ENCODE data around the gene BCAS3. TPM values are rescaled to one million over a fixed set of nuclear protein-coding genes. Genes with fewer than 3 reads are reported as not detected.

The BCAS3 gene
- total RNA-seq, 2 donors from 2014 or later = 12.0 to 15.6 TPM

DNA sequence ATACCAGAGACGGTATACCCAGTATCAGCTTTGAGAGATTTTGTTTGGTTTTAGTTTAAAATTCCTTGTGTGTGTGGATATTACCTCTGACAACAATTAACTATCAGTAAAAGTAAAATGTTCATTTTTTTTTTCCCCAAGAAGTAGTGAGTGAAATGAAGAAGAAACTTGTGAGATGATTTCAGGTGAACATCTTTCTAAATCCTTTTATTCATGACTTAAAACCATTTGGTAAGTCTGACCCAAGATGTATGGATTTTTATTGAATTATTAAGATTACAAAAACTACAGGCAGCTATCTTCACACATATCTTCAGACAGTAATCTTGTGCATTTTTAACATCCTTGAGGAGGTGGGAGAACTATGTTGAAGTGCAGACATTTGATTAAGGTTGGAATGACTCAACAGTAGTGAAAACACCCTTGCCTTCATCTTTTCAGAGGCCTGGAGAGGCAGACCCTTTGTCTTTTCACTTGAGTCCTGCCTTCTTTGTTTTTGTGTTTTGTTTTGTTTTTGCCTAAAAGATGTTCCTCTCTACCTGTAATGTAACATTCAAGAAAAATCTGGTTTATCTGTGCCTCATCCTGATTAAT is 481.7 kb downstream of the BCAS3 start:
- Histone ChIP-seq H3K4me1 (no peaks in the 10 kb centered on the region), H3K4me3 (no peak overlapping the region), H3K9me3 (no peaks in the 10 kb centered on the region), H3K27me3 (no peaks in the 10 kb centered on the region), H3K27ac (no peak overlapping the region), H3K36me3 (no peaks in the 10 kb centered on the region)
- no peak for DNase-seq (ENCODE audit: low spot score)
- TF ChIP-seq, protein P1, sequence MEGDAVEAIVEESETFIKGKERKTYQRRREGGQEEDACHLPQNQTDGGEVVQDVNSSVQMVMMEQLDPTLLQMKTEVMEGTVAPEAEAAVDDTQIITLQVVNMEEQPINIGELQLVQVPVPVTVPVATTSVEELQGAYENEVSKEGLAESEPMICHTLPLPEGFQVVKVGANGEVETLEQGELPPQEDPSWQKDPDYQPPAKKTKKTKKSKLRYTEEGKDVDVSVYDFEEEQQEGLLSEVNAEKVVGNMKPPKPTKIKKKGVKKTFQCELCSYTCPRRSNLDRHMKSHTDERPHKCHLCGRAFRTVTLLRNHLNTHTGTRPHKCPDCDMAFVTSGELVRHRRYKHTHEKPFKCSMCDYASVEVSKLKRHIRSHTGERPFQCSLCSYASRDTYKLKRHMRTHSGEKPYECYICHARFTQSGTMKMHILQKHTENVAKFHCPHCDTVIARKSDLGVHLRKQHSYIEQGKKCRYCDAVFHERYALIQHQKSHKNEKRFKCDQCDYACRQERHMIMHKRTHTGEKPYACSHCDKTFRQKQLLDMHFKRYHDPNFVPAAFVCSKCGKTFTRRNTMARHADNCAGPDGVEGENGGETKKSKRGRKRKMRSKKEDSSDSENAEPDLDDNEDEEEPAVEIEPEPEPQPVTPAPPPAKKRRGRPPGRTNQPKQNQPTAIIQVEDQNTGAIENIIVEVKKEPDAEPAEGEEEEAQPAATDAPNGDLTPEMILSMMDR (IDR thresholded peaks at IDR 0.05) = no peak

GRCh38 chr17:61160204-61160603 is 482.6 kb downstream of the BCAS3 start:
- no peaks in the 10 kb centered on the region for H3K27me3 ChIP-seq
- no peak for DNase-seq (ENCODE audit: low spot score)
- no peak overlapping the region for H3K27ac ChIP-seq
- TF ChIP-seq, protein P1 (IDR thresholded peaks at IDR 0.05) = no peak
- H3K4me1 ChIP-seq = no peaks in the 10 kb centered on the region
- no peak overlapping the region for H3K4me3 ChIP-seq
- H3K9me3 ChIP-seq = no peaks in the 10 kb centered on the region
- H3K36me3 ChIP-seq = no peaks in the 10 kb centered on the region

- no peaks in the 10 kb centered on the region for H3K4me1 ChIP-seq
- H3K27ac ChIP-seq = no peak overlapping the region
- H3K9me3 ChIP-seq = no peaks in the 10 kb centered on the region
- H3K36me3 ChIP-seq = no peaks in the 10 kb centered on the region
- no peak for DNase-seq (ENCODE audit: low spot score)
- H3K4me3 ChIP-seq = no peak overlapping the region
- TF ChIP-seq, protein P1 (IDR thresholded peaks at IDR 0.05) = no peak
- no peaks in the 10 kb centered on the region for H3K27me3 ChIP-seq
These were observed 483.3 kb downstream of the BCAS3 start for GRCh38 chr17:61160789-61161445.

DNA sequence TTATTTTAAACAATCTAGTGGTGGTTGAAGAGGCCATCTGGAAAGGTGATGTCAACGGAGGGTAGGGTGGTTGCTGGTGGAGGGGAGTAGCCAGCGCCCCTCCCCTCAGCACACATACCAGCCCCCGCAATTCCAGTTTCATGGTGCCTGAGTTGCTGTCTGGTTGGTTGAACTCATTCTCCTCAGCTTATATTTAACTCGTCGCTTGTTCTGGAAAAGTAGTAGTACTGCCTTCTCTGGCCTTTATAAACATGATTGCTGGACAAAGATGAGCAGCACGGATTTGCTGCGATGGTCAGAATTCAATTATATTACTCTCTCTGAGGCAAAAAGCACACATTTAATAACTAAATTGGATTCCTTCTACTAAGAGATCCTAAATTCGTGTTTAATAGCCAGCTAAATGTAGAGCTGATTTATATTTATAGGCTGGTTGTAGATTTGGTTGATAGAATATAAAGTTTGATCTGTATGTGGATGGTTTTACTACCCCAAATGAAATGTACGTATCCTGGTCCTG is 484.0 kb downstream of the BCAS3 start:
- DNase-seq (ENCODE audit: low spot score) = no peak
- Histone ChIP-seq H3K4me1 (no peaks in the 10 kb centered on the region), H3K9me3 (no peaks in the 10 kb centered on the region), H3K36me3 (no peaks in the 10 kb centered on the region), H3K27ac (no peak overlapping the region), H3K27me3 (no peaks in the 10 kb centered on the region), H3K4me3 (no peak overlapping the region)
- TF ChIP-seq, protein P1 (IDR thresholded peaks at IDR 0.05) = no peak

DNA sequence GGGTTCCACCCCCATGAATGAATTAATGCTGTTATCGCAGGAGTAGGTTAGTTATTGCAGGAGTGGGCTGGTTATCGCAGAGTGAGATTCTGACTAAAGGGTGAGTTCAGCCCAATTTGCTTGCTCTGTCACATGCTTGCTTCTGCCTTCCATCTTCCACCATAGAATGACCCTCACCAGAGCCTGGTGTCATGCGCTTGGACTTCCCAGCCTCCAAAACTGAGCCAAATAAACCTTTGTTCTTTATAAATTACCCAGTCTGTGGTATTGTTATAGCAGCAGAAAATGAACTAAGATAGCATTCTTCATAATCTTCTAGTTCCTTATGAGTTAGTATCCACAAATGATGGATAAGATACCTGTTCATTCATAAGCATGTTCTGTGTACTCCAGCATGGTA is 486.9 kb downstream of the BCAS3 start:
- Histone ChIP-seq H3K27me3 (no peaks in the 10 kb centered on the region), H3K27ac (no peak overlapping the region), H3K4me3 (no peak overlapping the region), H3K36me3 (no peaks in the 10 kb centered on the region), H3K9me3 (no peaks in the 10 kb centered on the region), H3K4me1 (no peaks in the 10 kb centered on the region)
- DNase-seq (ENCODE audit: low spot score) = no peak
- TF ChIP-seq, protein P1 (IDR thresholded peaks at IDR 0.05) = no peak
